Suprapubic skin (tissue), 4 donors: Measurements from ENCODE around the gene MCU. TPM values are rescaled to one million over a fixed set of nuclear protein-coding genes. Genes with fewer than 3 reads are reported as not detected.

Source experiments
- DNase-seq, 2 donors: peaks; one replicate each; pipeline ENCODE4 v3.0.0-alpha.2; 2019; ENCODE audit warnings: low spot score in 2 of 2
- H3K27ac ChIP-seq: fragments of 200-600 bp; sonication (generic); one replicate; pipeline ENCODE4 v1.5.1; 2019
- H3K27me3 ChIP-seq: fragments of 200-600 bp; sonication (generic); one replicate; pipeline ENCODE4 v1.5.1; 2019
- H3K36me3 ChIP-seq: fragments of 200-600 bp; sonication (generic); one replicate; pipeline ENCODE4 v1.5.1; 2019
- H3K4me1 ChIP-seq: fragments of 200-600 bp; sonication (generic); one replicate; pipeline ENCODE4 v1.5.1; 2019
- H3K4me3 ChIP-seq: fragments of 200-600 bp; sonication (generic); one replicate; pipeline ENCODE4 v1.5.1; 2019; ENCODE audit warnings: mild to moderate bottlenecking
- H3K9me3 ChIP-seq: fragments of 200-600 bp; sonication (generic); one replicate; pipeline ENCODE4 v1.5.1; 2019
- EP300 ChIP-seq: sonication (generic); formaldehyde crosslinking; IDR thresholded peaks from one replicate; pipeline ENCODE4 v1.6.1; 2017; ENCODE audit warnings: antibody characterized with exemption
- POLR2A ChIP-seq, 2 donors: fragments of 450-650 bp; IDR thresholded peaks; one replicate each; pipeline ENCODE4 v1.6.1; 2017; ENCODE audit warnings: antibody characterized with exemption in 2 of 2, mild to moderate bottlenecking in 2 of 2, moderate library complexity in 2 of 2
- POLR2AphosphoS5 ChIP-seq, 3 donors: sonication (generic); formaldehyde crosslinking; IDR thresholded peaks; one replicate each; pipeline ENCODE4 v1.6.1; 2017; ENCODE audit warnings: antibody characterized with exemption in 3 of 3
- WGBS: methylation state at CpG from one replicate; pipeline ENCODE4 v1.1.5; 2018; 5-methylcytosine and 5-hydroxymethylcytosine counted together
- total RNA-seq, 4 donors: library from RNA; depleted of rRNA; stranded (reverse); fragments of >200 nt; gene quantifications; one replicate each; pipeline ENCODE4 v1.1.0, GENCODE V29; 2016
- TF ChIP-seq, protein P1 (sequence below), 2 donors: fragments of 200-600 bp in 1 of 2; fragments of 450-650 bp in 1 of 2; sonication (generic) in 1 of 2; IDR thresholded peaks; one replicate each; pipeline ENCODE4 v1.5.1; 2016 to 2019; ENCODE audit warnings: antibody characterized with exemption in 2 of 2, mild to moderate bottlenecking in 1 of 2, moderate library complexity in 1 of 2

MCU gene
- total RNA-seq, 4 donors from 2014 or later = 28.3 to 31.7 (median 29.7) TPM

DNA sequence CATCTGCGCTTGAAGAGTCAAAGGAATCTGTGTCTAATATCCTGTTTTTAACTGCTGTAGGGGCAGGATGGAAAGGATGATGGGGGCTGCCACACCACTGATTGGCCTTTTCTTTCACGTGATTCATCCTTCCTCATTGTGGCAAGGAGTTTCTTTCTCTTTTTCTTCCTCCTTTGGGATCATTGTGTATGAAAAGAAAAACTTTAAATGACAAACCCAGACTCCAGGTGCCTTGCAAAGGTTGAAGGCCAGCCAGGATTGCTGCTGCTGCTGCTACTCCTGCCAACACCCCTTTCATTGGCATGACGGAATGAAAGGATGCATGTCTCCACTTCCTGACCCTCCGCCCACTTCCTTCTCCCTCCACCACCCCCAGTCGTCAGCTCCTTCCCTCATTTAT, 195.1 kb downstream of the MCU start:
- Histone ChIP-seq H3K9me3 (no peaks in the 10 kb centered on the region), H3K27ac (peak overlapping the region; percentile 0), H3K36me3 (peaks cover 11% of the 10 kb centered on the region), H3K4me3 (peak overlapping the region; percentile 10), H3K27me3 (no peaks in the 10 kb centered on the region), H3K4me1 (peaks cover 36% of the 10 kb centered on the region)
- no peak for TF ChIP-seq POLR2A (IDR thresholded peaks at IDR 0.05)
- TF ChIP-seq, protein P1, sequence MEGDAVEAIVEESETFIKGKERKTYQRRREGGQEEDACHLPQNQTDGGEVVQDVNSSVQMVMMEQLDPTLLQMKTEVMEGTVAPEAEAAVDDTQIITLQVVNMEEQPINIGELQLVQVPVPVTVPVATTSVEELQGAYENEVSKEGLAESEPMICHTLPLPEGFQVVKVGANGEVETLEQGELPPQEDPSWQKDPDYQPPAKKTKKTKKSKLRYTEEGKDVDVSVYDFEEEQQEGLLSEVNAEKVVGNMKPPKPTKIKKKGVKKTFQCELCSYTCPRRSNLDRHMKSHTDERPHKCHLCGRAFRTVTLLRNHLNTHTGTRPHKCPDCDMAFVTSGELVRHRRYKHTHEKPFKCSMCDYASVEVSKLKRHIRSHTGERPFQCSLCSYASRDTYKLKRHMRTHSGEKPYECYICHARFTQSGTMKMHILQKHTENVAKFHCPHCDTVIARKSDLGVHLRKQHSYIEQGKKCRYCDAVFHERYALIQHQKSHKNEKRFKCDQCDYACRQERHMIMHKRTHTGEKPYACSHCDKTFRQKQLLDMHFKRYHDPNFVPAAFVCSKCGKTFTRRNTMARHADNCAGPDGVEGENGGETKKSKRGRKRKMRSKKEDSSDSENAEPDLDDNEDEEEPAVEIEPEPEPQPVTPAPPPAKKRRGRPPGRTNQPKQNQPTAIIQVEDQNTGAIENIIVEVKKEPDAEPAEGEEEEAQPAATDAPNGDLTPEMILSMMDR (IDR thresholded peaks at IDR 0.05) = no peak
- TF ChIP-seq EP300 = no peak
- no peak for TF ChIP-seq POLR2AphosphoS5 (IDR thresholded peaks at IDR 0.05)
- no peak for DNase-seq
- 26% methylated on average over 5 of the region's 5 CpGs for WGBS

DNA sequence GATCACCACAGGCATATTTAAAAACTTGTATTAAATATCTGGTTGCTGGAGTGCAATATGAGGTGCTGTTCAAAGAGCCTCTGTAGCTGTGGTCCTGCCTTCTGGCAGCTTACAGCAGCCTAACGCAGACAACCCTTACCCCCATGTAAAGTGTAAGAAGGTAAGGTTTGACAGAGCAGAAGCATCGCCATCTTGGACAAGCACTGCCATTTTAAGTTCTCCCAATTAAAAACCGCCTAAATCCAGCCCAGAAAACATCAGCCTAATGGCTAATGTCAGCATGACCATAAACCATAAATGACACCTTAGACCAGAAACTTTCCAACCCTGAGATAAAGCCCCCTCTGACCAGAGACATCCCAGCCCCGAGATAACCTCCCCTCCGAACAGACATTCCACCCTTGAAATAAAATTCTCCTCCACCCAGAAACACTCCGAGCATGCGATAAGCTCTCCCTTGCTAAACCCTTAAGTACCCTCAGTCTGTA, 196.3 kb downstream of the MCU start:
- no peak for DNase-seq
- Histone ChIP-seq H3K27me3 (no peaks in the 10 kb centered on the region), H3K27ac (no peak overlapping the region), H3K4me3 (no peak overlapping the region), H3K4me1 (peaks cover 36% of the 10 kb centered on the region), H3K9me3 (no peaks in the 10 kb centered on the region), H3K36me3 (peaks cover 11% of the 10 kb centered on the region)
- WGBS = 86% methylated on average over 7 of the region's 7 CpGs
- TF ChIP-seq POLR2A (IDR thresholded peaks at IDR 0.05) (no peak), EP300 (no peak), POLR2AphosphoS5 (IDR thresholded peaks at IDR 0.05) (no peak)
- TF ChIP-seq, protein P1 (IDR thresholded peaks at IDR 0.05) = no peak

GRCh38 chr10:72889391-72889831, 197.5 kb downstream of the MCU start:
- DNase-seq = no peak
- Histone ChIP-seq H3K36me3 (peaks cover 11% of the 10 kb centered on the region), H3K4me3 (no peak overlapping the region), H3K27ac (no peak overlapping the region), H3K4me1 (peaks cover 36% of the 10 kb centered on the region), H3K9me3 (no peaks in the 10 kb centered on the region), H3K27me3 (no peaks in the 10 kb centered on the region)
- 33% methylated on average over 6 of the region's 6 CpGs for WGBS
- TF ChIP-seq, protein P1 (IDR thresholded peaks at IDR 0.05) = no peak
- TF ChIP-seq POLR2AphosphoS5 (IDR thresholded peaks at IDR 0.05) = peak in 2 of 3 donors; percentile 66 to 76

- Histone ChIP-seq H3K4me3 (no peak overlapping the region), H3K36me3 (peaks cover 5% of the 10 kb centered on the region), H3K27me3 (no peaks in the 10 kb centered on the region), H3K9me3 (no peaks in the 10 kb centered on the region), H3K27ac (no peak overlapping the region), H3K4me1 (peaks cover 36% of the 10 kb centered on the region)
- TF ChIP-seq EP300 (no peak), POLR2A (IDR thresholded peaks at IDR 0.05) (no peak), POLR2AphosphoS5 (IDR thresholded peaks at IDR 0.05) (no peak)
- TF ChIP-seq, protein P1 (IDR thresholded peaks at IDR 0.05) = no peak
- WGBS = 80% methylated on average over 2 of the region's 2 CpGs
- DNase-seq = no peak
These were observed 198.1 kb downstream of the MCU start for GRCh38 chr10:72890086-72890485.

GRCh38 chr10:72893136-72893798, 201.3 kb downstream of the MCU start, which contains the start of gene OIT3:
Gene OIT3, plus strand, starts transcription at chr10:72893739. Its CDS starts 60 bp downstream, at chr10:72893799.
- Histone ChIP-seq H3K9me3 (no peaks in the 10 kb centered on the region), H3K36me3 (no peaks in the 10 kb centered on the region), H3K4me1 (peaks cover 13% of the 10 kb centered on the region), H3K27me3 (no peaks in the 10 kb centered on the region), H3K4me3 (no peak within 1 kb of the TSS), H3K27ac (no peak within 1 kb of the TSS)
- WGBS = 74% methylated on average over 4 of the region's 4 CpGs
- no peak for TF ChIP-seq POLR2A (IDR thresholded peaks at IDR 0.05)
- TF ChIP-seq, protein P1 (IDR thresholded peaks at IDR 0.05) = no peak
- TF ChIP-seq EP300 = no peak
- TF ChIP-seq POLR2AphosphoS5 (IDR thresholded peaks at IDR 0.05) = no peak
- DNase-seq = no peak
